NCI-H748 treated with DMSO at 0.1 percent for 48 hours (cell line): Measurements from ENCODE around the gene CFAP99.
"Not testable (repeated sequence)": the region's sequence is repeated elsewhere in the genome, so short reads cannot be mapped to it uniquely, and the experiment has no call there.

ENCODE experiments used
- DNase-seq: peaks from one replicate; lab custom pipeline; 2025; lab: John Stamatoyannopoulos, UW

CFAP99 gene

DNA sequence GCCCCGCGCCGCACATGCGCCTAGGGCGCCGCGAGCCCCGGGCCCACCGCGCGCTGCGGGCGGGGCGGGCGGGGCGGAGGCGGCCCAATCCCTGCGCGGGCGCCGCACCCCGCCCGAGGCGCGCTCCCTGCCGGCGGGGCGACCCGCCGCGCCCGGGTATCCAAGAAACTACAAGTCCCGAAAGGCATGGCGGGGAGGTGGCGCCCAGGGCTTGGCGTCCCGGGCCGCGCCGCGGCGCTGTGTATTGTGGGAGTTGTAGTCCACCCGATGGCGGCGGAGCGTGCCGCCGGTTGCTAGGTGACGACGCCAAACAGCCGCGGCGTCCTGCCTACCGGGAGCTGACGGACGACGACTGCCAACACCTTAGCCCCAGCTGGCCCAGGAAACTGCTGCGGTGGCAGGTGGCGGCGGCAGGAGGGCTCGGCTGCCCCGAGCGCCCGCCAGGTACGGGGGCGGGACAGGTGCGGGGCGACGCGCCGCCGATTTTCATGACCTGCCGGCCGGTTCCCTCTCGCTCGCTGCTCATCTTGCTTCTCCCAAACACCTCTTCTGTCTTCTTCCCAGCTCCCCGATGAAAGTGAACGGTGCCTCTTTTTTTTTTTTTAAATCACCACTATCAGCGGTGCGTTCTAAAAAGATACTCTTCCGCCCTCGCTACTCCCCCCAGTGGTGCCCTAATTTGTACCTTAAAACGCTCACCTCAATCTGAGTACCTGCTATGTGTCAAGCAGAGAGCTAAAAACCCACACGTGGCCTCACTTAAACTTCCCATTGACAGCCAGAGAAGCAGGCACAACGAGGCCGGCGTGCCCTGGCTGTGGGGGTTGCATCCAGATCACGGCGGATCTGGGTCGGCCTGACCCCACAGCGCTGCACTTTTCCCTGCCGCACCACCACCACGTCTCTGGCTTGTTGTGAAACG is at the start of gene CFAP99:
Gene CFAP99 (plus strand): TSS at position 306 of the 922 bp plus-strand sequence.
- peak; percentile 48 for DNase-seq

DNA sequence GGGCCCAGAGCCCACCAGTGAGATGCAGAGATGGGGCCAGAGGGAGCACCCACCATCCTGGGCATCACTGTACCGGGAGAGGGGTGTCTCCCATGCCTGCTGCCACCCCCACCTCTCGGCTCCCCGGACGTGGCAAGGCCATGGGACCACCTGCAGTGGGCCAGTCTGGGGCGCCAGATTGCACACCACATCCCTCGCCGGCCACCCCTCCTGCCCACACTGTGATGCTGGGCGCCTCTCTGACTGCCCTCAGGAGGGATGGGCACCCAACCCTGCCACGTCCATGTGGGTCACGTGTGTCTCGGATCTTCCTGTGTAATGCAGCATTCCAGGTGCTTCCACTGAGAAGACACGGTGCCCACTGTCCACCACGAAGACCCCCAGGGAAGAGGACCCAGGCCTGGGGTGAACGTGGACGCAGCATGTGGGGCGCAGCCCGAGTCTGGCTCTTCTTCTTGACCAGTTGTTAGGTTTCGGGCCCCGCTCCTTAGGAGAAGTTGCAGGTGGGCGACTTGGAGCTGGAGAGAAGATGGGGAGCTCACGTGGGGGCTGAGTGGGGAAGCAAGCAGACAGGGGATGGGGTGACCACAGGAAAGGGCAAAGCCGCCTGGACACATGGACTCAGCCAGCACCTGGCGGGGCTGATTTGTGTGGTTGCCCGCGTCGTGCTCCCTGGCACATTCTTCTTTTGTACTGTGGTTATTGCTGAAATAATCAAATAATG is 48.0 kb upstream of the CFAP99 start:
- no peak for DNase-seq

DNA sequence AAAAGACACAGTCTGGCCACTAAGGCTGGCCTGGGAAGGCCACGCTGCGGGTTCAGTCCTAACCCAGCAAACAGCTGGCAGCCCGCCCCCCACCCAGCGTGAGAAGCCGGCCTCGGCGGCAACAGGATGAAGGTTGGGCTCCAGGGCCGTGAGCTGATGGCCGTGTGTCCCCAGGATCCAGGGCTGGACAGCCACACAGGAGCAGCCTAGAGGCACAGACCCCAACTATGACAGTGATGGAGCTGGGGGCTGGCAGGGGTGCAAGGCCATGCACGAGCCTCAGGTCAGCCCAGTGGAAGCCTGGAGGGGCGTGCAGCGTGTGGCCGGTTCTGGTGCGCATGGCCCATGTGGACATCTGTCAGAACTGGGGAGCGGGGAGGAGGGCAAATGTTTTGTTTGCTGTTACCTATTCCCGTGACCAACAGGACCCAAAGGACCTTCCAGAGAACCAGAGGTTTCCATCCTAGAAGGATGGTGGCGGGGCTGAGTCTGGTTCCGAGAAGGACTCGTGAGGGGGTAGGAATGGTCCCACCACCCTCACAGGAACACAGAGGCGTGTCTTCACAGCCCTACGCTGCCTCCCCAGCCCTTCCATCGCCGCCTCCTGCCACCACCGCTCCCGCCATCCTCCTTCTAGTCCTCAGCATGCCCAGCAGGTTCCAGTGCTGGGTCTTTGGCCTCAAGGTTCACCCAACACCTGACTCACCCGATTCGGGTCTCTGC is 46.8 kb upstream of the CFAP99 start:
- no peak for DNase-seq

DNA sequence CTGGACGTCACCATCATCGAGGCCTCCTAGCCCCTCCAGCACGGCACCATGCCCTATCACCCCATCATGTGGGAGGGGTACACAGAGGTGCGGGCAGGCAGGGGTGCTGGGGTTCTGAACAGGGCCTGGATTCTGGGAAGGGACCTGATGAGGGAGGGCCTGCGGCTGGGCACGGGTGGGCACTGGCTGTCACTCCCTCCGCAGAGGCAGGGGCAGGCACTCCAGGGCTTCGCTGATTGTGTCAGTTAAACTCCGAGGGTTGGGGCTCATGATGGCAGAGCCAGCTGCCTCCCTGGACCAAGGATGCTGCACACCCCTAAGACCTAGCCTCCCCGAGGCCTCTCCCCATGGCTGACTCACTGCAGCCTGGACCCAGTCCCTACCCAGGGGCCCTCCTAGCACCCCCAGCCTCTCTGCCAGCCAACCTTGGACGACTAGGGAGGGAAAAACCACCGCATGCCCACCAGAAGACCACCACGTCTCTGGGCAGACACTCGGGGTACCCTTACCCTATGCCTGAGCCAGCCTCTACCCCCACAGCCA is 46.2 kb upstream of the CFAP99 start:
- no peak for DNase-seq

DNA sequence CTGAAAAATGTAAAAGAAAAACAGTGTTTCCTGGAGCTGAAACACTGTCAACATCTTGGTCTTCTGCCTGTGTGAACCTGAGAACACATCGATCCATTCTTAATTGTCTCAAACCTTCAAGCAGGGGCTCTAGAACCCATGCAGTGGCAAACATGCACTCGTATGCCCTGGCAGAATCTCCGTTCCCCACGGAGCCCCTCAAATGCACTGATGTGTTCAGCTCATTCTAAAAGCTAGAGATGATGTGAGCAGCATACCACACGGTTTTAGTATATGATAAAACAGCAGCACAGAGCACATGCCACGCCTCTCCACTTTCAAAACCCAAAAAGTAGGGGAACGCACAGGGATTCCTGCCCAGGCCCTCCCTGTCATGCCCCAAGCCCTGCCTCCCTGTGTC is 45.2 kb upstream of the CFAP99 start:
- no peak for DNase-seq

DNA sequence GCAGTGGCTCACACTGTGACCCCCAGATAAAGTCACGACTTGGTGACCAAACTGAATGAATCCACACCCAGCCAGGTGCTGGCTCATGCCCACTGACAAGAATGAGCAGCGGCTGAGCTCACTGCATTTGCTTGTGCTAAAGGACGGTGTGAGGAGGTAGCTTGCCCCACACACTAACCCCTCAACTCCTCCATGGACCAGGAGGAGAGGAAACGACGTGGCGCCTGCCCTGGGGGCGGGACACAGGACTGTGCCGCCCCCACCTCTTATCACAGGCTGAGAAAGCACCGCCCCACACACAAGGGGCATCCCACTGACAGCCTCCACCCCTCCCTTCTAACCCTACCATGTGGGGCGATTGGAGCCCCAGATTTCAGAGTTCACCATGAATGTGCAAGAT is 43.3 kb upstream of the CFAP99 start:
- no peak for DNase-seq

DNA sequence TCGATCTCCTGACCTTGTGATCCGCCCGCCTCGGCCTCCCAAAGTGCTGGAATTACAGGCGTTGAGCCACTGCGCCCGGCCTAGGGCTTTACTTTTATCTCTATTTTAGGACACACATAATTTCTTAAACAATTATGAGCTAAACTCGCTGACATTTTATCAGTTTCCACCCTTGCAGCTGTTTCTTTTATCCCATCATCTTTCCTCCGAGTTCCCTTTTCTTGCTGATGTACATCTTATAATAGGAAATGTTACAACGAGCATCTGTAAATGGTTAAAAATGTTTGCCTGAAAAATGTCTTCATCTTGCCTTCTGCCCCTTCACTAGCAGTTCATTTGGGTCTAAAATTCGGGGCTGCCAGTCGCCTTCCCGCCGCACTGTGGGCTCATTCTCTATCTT is 41.5 kb upstream of the CFAP99 start:
- no peak for DNase-seq

DNA sequence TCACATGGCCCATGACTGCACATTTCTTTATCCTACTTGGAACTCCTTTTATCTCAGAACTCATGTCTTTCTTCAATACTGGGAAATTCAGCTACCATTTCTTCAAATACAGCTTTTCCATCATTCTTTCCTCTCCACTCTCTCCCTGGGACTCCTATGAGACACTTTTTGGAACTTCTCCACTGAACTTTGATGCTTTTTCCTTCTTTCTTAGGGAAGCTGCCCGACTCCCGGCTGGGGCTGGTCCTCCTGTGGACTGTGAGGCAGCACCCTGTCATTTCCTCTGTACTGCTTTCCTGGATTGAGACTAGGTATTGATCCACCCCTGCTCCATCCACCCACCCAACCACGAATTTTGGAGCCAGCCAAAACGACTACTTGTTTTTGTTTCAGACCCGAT is 40.4 kb upstream of the CFAP99 start:
- DNase-seq, result no peak

DNA sequence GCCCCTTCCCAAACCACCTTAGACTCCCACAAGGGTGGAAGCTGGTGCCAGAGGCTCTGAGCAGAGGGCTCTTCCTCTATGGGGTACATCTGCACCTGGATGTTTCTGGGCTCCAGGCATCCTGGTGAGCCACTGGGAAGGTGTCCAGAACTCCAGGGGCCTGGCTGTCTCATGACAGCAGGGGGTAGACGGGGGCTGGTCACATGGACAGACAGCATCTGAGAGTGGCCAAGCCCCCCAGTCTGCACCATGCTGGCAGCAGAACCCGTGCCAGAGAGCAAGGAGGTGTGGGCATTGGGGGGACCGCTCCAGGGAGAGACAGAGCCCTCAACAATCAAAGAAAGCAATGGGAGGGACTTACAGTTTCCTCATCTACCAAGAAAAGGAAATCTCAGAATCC is 39.9 kb upstream of the CFAP99 start:
- DNase-seq, result no peak

DNA sequence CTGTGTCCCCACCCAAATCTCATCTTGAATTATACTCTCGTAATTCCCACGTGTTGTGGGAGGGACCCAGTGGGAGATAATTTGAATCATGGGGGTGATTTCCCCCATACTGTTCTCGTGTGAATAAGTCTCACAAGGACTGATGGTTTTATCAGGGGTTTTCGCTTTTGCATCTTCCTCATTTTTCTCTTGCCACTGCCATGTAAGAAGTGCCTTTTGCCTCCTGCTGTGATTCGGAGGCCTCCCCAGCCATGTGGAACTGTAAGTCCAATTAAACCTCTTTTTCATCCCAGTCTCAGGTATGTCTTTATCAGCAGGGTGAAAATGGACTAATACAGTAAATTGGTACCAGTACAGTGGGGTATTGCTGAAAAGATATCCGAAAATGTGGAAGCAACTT is 38.2 kb upstream of the CFAP99 start:
- DNase-seq, result not testable (repeated sequence)

DNA sequence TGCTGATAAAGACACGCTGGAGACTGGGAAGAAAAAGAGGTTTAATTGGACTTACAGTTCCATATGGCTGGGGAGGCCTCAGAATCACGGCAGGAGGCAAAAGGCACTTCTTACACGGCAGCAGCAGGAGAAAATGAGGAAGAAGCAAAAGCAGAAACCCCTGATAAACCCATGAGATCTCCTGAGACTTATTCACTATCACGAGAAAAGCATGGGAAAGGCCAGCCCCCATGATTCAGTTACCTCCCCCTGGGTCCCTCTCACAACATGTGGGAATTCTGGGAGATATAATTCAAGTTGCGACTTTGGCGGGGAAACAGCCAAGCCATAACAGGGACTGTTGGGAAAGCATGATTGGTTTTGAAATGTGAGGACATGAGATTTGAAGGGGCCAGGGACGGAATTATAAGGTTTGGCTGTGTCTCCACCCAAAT is 36.0 kb upstream of the CFAP99 start:
- DNase-seq, result not testable (repeated sequence)

DNA sequence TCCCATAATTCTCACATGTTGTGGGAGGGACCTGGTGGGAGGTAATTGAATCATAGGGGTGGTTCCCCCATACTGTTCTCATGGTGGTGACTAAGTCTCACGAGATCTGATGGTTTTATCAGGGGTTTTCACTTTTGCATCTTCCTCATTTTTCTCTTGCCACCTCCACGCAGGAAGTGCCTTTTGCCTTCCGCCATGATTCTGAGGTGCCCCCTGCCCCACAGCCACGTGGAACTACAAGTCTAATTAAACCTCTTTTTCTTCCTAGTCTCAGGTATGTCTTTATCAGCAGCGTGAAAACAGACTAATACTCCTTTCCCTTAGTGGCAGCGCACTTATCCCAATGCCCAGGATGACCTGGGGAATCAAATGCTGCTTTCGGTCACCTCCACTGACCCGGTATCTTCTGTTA is 35.5 kb upstream of the CFAP99 start:
- not testable (repeated sequence) for DNase-seq

DNA sequence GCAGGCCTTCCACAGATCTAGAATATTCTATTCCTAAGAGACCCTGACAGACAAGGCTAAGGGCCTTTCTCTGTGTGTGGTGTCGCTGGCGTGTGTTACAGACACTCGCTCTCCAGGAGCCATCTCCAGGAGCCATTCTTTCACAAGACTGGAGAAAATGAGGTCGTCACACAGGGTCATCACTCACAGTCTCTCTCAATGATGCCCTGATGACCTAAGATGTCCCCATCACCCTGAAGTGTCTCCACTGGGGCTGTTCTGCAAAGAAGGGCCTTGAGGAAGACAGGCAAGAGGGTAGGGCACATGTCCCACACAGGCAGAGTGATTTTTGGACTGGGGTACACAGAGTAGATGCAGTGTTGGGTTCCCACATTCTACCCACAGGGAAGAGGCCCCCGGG is 35.0 kb upstream of the CFAP99 start:
- DNase-seq, result no peak

DNA sequence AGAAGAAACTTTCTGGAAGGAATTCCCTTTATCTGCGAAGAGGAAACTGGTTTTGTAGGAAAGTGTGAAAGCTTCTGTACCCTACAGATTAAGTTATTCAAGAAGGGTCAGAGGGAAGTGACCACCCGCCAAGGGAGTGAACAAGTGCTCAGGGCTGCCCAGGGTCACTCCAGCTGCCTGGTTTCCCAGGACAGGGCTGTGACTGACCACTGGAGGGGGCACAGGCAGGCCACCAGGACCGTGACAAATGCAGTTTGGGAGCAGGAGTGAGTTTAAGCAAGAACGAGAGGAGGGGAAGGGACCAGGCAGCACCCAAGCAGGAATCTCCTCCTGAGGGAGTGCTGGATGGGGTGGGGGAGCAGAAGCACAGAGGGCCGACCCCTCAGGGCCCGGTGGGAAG is 34.5 kb upstream of the CFAP99 start:
- DNase-seq, result no peak

DNA sequence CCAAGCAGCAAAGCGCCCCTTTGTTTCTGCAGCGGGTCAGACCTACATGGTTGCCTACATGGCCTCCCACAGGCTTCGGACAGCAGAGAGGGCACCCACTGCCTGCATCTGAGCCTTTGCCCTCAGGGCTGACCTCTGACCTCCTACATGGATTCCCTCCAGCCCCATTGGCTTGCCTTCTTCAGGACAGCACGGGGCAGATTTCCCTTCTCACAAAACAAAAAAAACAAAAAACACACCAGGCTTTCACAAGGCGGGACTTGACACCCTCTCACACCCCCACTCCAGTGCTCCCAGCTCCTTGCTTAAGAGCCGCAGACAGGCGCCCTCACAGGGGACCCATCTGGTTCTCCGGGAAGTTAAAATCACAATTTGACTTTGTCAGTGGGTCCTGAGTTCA is 33.2 kb upstream of the CFAP99 start:
- no peak for DNase-seq

DNA sequence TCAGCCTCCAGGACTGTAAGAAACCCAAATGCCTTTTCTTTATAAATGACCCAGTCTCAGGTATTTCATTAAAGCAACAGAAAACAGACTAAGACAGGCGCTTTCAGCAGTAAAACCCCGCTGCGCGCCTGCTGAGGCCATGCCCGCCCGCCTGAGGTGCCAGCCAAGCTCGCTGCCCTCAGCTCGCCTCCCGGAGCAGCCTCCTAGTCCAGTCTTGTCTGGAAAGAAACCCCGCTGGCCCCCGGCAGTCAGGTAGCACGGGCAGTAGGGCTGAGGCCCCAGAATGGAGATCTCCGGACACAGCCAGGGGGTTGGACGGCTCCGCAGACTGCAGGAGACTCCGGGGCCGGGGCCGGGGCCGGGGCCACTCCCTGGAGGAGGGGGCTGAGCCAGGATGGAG is 32.0 kb upstream of the CFAP99 start:
- DNase-seq, result no peak

DNA sequence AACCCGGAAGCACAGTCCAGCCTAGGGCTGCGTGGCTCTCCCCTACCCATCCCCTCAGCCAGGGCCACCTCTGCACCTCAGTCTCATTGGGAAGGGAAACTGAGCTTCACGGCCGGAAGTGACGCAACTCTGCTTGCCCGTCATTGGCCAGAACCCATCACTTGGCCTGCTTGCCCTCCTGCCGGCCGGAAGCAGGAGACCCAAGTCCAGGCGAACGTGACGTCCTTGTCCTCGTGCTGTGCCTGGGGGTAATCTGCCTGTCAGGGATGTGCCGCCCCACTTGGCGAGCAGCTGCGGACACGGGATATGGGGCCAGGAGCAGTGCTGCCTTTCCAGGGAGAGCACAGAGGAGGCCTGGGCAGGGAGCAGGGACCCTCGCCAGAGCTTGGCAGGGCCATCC is 31.5 kb upstream of the CFAP99 start:
- no peak for DNase-seq

DNA sequence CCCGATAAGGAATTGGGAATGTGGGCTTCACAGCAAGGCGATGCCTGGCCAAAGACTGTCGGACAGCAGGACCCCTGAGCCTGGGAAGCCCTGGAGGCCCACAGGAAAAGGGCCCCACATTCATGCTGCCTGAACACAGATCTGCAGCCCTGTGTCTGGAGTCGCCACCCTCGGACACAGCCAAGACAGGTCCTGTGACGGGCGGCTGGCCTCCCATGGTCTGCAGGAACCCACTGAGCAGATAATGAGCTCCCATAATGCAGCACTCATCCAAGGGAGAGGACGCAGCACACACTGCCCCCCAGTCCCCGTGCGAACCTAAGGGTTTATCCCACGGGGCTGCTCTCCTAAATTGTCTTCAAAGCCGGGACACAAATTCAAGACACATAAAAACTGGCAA is 30.9 kb upstream of the CFAP99 start:
- DNase-seq, result no peak

DNA sequence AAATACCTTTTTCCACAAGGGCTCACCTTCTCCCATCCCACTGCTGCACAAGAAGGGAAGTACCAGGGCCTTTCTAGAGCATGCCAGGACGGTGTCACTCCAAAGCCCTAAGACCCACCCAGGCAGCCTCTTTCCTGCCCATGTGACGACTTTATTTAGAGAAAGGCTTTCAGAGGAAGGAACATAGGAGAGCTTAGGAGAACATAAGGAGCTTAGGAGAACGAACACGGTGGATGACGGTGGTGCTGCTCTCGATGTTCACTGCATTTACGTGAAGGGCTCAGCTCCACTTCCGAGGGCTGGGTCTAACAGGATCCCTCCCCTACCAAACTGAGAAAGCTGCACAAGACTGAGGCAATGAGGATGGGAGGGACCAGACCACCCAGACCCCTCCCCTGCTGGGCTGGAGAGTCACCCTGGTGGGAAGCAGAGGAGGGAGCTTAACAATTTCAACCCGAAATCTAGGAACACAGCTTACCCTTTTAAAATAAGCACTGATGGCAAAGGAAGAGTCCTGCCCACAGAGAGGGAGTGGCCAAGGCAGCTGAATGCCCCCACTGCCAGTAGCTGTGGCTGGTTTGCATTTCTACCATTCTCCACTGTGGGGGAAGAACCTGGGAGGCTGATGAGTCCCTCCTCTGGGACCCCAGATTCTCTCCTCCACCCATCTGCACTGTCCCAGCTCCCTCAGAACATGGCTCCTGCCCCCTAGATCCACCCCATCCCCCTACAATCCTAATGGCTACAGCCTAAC is 30.1 kb upstream of the CFAP99 start:
- DNase-seq, result no peak

DNA sequence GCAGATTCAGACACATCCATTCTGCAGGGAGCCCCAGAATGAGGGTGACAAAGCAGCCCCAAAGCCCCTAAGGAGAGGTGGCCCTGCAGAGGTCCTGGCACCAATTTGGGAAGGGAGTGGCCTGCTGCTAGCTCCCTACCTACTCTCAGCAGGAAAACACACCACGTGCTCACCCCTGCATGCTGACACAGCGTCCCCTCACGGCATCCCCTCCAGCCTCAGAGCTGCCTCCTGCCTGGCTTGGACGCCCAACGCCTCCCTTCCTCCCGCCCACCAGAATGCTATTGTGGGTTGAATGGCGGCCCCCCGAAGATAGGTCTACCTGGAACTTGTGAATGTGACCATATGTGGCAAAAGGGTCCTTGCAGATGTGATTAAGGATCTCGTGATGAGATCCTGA is 29.1 kb upstream of the CFAP99 start:
- no peak for DNase-seq

DNA sequence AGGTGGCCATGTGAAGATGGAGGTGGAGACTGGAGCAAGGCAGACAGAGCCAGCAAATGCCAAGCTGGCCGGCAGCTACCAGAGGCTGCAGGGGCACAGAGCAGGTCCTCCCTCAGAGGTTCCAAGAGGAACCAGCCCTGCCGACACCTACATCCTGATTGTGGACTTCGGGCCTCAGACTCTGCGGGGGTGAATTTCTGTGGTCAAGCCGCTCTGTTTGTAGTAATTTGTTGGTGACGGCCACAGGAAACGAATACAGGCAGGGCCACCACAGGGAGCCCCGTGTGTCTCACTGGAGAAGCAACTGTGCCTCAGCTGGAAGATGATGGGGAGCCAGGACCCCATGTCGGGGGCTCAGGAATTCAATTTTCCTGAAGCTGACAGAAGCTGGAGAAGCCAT is 28.6 kb upstream of the CFAP99 start:
- no peak for DNase-seq
